Bronchial epithelial cell (primary cell): ENCODE measurements around the gene MET. TPM values are rescaled to one million over a fixed set of nuclear protein-coding genes. Genes with fewer than 3 reads are reported as not detected.

ENCODE experiments used
- DNase-seq: peaks from one replicate; pipeline ENCODE4 v3.0.0-alpha.2; 2010; ENCODE audit warnings: low read depth
- FAIRE-seq: peaks from 2 replicates; lab custom pipeline; 2011; peaks lifted over from hg19 to GRCh38; lab: Jason Lieb, UNC
- H3K27me3 ChIP-seq: 2 replicates; pipeline ENCODE4 v1.5.1; 2011; ENCODE audit warnings: low read length; ENCODE audit not compliant: control insufficient read depth, insufficient read depth
- H3K36me3 ChIP-seq: 2 replicates; pipeline ENCODE4 v1.5.1; 2011; ENCODE audit warnings: low read length; ENCODE audit not compliant: control insufficient read depth, insufficient read depth
- H3K4me3 ChIP-seq: 2 replicates; pipeline ENCODE4 v1.5.1; 2011; ENCODE audit warnings: mild to moderate bottlenecking, low read depth, low read length, control low read depth
- total RNA-seq: library from RNA; depleted of rRNA; stranded (reverse); fragments of >200 nt; gene quantifications from 2 replicates; pipeline ENCODE4 v1.2.1, GENCODE V29; 2014
- TF ChIP-seq, protein P1 (sequence below): IDR thresholded peaks from 2 replicates; pipeline ENCODE4 v1.5.1; 2011; ENCODE audit warnings: mild to moderate bottlenecking, moderate library complexity, low read length, control low read depth, inconsistent platforms; ENCODE audit not compliant: insufficient read depth, severe bottlenecking

The MET gene
- total RNA-seq, 1 donor from 2014 or later = 156 TPM

DNA sequence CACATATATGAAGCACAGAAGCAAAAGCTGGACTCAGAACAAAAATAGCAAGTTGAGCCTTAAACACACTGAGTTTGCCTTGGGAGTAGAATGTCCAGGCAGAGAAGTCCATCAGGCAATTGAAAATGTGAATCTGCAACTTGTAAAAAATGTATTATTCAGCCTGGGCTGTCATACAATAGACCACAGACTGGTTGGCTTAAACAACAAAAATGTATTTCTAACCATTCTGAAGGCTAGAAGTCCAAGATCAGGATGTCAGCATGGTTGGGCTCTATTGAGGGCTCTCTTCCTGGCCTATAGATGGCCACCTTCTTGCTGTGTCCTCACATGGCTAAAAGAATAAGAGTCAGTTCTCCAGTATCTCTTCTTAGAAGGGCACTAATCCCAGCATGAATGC lies 113.8 kb downstream of the MET start:
- FAIRE-seq (no peak), DNase-seq (no peak)
- Histone ChIP-seq H3K36me3 (peaks cover 14% of the 10 kb centered on the region), H3K4me3 (no peak overlapping the region), H3K27me3 (no peaks in the 10 kb centered on the region)
- TF ChIP-seq, protein P1, sequence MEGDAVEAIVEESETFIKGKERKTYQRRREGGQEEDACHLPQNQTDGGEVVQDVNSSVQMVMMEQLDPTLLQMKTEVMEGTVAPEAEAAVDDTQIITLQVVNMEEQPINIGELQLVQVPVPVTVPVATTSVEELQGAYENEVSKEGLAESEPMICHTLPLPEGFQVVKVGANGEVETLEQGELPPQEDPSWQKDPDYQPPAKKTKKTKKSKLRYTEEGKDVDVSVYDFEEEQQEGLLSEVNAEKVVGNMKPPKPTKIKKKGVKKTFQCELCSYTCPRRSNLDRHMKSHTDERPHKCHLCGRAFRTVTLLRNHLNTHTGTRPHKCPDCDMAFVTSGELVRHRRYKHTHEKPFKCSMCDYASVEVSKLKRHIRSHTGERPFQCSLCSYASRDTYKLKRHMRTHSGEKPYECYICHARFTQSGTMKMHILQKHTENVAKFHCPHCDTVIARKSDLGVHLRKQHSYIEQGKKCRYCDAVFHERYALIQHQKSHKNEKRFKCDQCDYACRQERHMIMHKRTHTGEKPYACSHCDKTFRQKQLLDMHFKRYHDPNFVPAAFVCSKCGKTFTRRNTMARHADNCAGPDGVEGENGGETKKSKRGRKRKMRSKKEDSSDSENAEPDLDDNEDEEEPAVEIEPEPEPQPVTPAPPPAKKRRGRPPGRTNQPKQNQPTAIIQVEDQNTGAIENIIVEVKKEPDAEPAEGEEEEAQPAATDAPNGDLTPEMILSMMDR = no peak

DNA sequence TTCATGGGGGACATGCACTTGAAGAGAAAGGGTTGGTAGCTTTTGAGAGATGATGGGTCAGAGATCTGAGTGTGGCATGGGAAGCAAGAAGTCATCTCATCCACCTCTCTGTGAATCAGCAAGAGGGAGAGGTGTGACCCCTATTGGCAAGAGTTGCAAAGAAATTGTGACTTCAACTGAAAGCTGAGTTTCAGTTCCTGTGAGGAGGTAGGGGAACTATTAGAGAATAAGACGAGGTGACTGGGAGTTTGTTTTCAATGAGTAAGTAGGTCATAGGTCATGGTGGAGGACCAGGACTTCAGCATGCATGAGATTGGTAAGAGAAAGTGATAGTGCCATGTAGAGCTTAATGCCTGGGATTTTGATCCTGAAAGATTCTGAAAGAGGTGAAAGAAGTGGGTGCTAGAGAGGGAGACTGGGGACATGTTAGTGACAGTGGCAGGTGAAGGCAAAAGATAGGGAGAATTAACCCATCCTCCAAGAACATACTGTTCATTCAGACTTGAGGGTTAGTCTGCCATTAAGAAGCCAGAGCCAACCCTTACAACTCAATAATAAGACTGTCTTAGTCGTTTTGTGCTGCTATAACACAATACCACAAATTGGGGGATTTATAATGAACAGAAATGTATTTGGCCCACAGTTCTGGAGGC lies 114.9 kb downstream of the MET start:
- peak; percentile 70 for DNase-seq
- Histone ChIP-seq H3K36me3 (peaks cover 14% of the 10 kb centered on the region), H3K4me3 (no peak overlapping the region), H3K27me3 (no peaks in the 10 kb centered on the region)
- peak; percentile 55 for FAIRE-seq
- TF ChIP-seq, protein P1 = peak; percentile 23

DNA sequence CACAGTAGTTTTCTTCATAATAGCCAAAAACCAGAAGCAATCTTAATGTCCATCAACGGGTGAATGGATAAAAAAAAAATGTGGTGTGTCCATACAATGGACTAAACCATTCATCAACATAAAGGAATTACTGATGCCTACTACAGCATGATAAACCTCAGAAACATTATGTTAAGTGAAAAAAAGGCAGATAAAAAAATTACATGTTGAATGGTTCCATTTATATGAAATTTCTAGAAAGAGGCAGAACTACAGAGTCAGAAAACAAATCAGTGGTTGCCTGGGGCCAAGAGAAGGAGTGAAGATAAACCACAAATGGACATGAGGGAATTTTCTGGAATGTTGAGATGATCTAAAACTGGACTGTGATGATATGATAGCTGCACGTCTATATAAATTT lies 115.9 kb downstream of the MET start:
- no peak for FAIRE-seq
- H3K36me3 ChIP-seq = peaks cover 10% of the 10 kb centered on the region
- no peak overlapping the region for H3K4me3 ChIP-seq
- TF ChIP-seq, protein P1 = no peak
- no peak for DNase-seq
- no peaks in the 10 kb centered on the region for H3K27me3 ChIP-seq

DNA sequence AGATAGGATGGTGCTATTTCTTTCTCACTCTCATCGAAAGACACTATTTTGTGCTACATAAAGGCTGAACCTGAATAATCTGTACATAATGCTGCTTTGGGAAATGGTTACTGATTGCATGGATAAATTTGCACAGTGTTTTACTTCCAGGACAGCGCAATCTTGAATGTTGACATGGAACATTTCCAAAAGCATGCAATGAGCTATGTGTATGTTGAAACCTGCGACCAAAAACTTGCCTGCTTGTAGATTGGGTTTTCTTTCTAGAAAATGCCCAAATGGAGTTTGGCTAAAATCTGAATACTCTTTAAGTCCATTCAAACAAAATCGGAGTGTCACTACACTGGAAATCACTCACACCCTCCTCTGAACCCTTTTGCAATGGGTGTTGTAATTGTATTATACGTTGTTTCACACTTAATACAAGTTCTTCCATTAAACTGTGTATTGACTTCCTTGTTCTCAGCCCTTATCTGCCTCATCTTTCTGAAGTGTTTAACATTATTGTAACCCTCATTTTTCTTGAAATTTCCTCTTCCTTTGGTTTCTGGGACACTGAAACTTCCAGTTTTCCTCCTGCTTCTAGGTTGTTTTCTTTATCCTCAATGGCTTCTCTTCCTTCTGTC lies 116.7 kb downstream of the MET start:
- DNase-seq = no peak
- Histone ChIP-seq H3K4me3 (no peak overlapping the region), H3K36me3 (peaks cover 8% of the 10 kb centered on the region), H3K27me3 (no peaks in the 10 kb centered on the region)
- FAIRE-seq = no peak
- TF ChIP-seq, protein P1 = no peak

DNA sequence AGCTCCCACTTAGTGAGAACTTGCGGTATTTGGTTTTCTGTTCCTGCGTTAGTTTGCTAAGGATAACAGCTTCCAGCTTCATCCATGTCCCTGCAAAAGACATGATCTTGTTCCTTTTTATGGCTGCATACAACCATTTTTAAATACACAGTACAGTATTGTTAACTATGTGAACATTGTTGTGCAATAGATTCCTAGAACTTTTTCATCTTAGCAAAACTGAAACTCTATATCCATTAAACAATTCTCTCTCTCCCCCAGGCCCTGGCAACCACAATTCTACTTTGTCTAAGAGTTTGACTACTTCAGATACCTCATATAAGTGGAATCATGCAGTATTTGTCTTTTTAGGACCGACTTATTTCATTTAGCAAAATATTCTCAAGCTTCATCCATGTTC lies 118.0 kb downstream of the MET start:
- Histone ChIP-seq H3K36me3 (peaks cover 6% of the 10 kb centered on the region), H3K27me3 (no peaks in the 10 kb centered on the region), H3K4me3 (no peak overlapping the region)
- no peak for DNase-seq
- no peak for FAIRE-seq
- TF ChIP-seq, protein P1 = no peak
